ENCODE data around the gene SYT5.
"Not testable (repeated sequence)": the region's sequence is repeated elsewhere in the genome, so short reads cannot be mapped to it uniquely, and the experiment has no call there.

Gene SYT5

DNA sequence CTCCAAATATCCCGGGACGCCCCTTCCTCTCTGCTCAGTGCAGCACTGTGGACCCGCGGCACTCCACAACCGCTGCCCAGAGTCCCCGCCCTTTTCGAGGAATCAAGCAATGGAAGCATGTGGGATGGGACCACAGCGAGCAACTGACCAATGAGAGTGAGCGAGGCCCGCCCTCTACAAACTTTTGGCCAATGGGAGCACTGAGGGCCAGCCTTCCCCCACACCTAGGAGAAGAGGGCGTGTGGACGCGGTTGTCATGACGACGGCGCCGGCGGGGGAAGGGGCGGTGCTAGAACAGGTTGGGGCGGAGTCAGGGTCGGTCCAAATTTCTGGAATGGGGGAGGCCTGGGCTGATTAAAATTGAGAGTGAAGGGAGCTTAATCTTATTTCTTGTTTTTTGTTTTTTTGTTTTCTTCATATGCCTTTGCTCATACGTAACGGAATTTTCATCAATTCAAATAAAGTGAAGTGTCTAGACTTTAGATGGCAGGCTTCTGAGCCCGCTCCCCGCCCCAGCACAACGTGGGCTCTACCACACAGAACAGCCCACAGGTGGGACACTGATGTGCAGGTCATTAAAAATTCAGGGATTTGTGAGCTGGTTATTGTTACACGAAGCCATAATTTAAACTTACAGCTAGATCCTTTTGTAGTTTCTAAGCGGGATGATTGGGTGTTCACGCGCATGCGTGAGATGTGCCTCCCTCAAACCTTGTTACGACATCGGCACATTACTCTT, 13.4 kb downstream of the SYT5 start, which contains the start of gene DNAAF3:
Gene DNAAF3, minus strand, starts transcription at position 84 of the 739 bp plus-strand sequence. CDS start 200 bp downstream, outside the sequence.
- DNase-seq: peak; percentile 85

GRCh38 chr19:55165952-55166529, 14.0 kb downstream of the SYT5 start:
- peak; percentile 55 for DNase-seq

DNA sequence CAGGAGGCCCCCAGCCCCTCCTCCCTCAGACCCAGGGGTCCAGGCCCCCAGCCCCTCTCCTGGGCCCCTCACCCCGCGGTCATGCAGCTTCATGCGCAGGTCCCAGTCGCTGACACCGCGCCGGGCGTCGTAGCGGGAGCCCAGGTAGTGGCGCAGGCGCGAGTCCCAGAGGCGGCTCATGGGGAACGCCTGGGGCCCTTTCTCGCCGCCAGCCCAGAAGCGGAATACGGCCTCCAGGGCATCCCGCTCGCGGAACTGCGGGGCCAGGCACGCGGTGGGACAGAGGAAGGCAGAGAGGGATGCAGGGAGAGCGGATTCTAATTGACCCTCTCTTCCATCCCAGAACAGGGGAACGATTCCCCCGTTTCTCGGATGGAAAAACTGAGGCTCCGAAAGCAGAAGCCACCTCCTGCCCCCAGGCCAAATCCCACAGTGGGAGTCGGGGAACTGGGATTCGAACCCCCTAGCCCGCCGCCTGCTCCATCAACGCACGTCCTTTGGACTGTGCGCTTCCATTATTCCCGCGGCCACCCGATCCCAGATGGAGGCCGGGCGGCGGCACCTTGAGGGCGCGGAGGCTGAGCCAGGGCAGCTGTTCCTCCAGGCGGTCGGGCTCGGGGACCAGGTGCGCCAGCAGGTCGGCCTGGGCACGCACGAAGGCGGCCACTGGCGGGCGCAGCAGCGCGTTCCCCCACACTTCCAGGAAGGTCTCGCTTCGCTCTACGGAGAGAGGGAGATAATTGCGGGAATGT, 18.3 kb downstream of the SYT5 start:
- DNase-seq: no peak

DNA sequence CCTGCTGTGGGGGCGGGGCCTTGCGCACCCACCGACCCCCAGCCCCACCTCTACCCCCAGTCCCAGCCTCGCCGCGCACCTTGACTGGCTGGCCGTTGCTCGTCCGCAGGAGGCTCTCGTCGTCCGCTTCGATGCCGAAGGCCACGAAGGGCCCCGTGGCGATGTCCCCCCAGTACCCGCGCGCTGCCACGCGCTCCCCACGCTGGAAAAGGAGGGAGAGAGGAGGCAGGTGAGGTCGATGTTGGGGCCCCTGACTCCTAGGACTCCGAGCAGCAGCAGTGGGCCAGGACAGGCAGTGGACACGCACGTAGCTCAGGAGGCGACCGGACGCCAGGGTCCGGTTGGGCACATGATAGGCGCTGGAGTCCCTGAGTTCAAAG, 19.1 kb downstream of the SYT5 start:
- no peak for DNase-seq

- no peak for DNase-seq
These were observed 19.7 kb downstream of the SYT5 start for GRCh38 chr19:55160128-55160985.

- DNase-seq: no peak
These were observed 21.0 kb downstream of the SYT5 start for GRCh38 chr19:55158848-55159749.

GRCh38 chr19:55158423-55158822, 21.7 kb downstream of the SYT5 start:
- no peak for DNase-seq

GRCh38 chr19:55157064-55157908, 22.8 kb downstream of the SYT5 start, which contains the start of gene TNNI3:
Gene TNNI3, minus strand, starts transcription at chr19:55157732. Its CDS starts 143 bp downstream, at chr19:55157589.
- DNase-seq: no peak

DNA sequence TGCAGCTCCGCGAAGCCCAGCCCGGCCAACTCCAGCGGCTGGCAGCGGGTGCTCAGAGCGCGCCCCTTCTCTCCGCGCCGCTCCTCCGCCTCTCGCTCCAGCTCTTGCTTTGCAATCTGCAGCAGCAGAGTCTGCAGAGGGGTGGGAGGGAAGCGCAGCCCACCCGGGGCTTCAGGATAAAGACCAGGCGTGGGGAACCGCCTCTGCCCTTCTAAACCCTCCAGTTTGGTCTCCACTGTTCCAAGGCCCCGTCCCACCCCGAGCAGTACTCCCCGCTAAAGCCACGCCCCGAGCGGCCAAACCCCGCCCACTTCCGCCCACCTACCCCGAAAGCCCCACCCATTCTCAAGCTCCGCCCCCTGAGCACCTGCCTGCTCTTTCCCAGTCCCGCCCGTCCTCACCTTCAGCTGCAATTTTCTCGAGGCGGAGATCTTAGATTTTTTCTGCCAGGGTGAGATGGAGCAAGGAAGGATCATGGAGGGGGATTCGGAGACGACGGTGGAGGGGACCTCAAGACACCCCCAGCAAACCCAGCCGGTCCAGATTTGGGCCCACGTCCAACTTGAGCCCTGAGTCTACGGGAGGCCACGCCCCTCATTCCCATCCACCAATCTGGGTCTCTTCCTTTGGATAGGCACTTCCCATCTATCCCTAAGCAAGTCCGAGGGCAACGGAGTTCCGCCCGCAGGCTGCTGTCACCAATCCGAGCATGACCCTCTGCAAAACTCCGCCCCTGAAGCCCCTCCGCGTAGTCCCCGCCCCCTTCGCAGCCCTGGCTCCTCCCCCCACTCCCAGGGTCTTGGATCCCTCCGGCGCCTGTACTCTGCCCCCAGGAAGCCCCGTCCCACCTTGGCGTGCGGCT, 23.7 kb downstream of the SYT5 start:
- DNase-seq: no peak

- DNase-seq: not testable (repeated sequence)
These were observed 24.3 kb downstream of the SYT5 start for GRCh38 chr19:55155784-55156183.

- no peak for DNase-seq
These were observed 26.3 kb downstream of the SYT5 start for GRCh38 chr19:55153652-55154264.

DNA sequence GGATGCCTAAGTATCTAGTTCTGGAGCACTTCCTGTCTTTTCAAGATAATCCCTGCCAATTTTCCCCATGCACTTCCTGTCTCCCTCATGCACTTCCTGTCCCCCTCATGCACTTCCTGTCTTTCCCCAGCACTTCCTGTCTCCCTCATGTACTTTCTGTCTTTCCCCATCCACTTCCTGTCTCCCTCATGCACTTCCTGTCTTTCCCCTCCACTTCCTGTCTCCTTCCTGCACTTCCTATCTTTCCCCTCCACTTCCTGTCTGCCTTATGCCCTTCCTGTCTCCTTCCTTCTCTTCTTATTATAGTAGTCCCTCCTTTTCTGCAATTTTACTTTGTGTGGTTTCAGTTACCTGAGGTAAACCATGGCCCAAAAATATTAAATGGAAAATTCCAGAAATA, 28.1 kb downstream of the SYT5 start:
- peak; percentile 30 for DNase-seq

GRCh38 chr19:55149078-55150003, 30.7 kb downstream of the SYT5 start, which contains the start of gene TNNT1:
Gene TNNT1, minus strand, starts transcription at chr19:55149206. Its CDS starts 2,049 bp downstream, at chr19:55147157.
- no peak for DNase-seq

GRCh38 chr19:55147545-55148251, 32.4 kb downstream of the SYT5 start:
- no peak for DNase-seq

DNA sequence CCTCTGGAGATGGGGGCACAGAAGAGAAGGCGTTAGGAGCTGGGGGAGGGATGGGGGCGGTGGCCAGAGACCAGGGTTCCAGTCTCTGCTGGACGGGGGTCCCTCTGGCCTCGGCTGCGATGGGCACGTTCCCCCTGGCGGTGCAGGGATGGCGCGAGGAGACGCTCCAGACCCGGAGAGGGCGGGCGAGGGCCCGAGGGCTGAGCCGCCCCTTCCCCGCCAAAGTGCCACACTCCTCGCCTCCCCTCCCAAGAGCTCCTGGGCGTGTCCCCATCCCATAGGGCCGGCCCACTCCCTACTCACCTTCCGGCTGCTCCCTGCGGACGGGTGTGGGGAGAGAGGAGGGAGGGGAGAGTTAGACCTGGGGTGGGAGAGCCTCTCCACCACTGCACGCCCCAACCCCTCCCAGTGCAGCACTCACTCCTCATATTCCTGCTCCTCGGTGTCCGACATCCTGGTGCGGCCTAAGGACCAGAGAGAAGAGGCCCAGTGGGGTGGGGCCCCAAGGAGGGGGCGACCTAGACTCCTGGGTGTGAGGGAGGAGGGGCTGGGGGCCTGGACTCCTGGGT, 33.3 kb downstream of the SYT5 start:
- no peak for DNase-seq

- no peak for DNase-seq
These were observed 33.9 kb downstream of the SYT5 start for GRCh38 chr19:55146078-55146704.
